Measurements from ENCODE around the gene RAB8B. TPM values are rescaled to one million over a fixed set of nuclear protein-coding genes. Genes with fewer than 3 reads are reported as not detected.

RAB8B gene
- polyA plus RNA-seq (2013, experiment 1 of 2), result 94.7 TPM
- polyA plus RNA-seq (2013, experiment 2 of 2), result 90.1 TPM

GRCh38 chr15:63188926-63189871 is at the start of gene RAB8B:
Gene RAB8B (plus strand): TSS chr15:63189606. CDS start chr15:63189625, 19 bp downstream.
- no peak within 1 kb of the TSS for H2BK120ac ChIP-seq (ENCODE audit: low read depth, low read length)
- no peaks in the 10 kb centered on the region for H3K9me3 ChIP-seq (replicated peaks in 1 of 2; ENCODE audit: control insufficient read depth in 2 of 2, insufficient read depth in 1 of 2, low read depth in 1 of 2, low read length in 2 of 2)
- no peak within 1 kb of the TSS for H2BK12ac ChIP-seq (ENCODE audit: low read length)
- H3K23ac ChIP-seq (ENCODE audit: low read depth, low read length, poor library complexity), result peak within 1 kb of the TSS; percentile 58
- no peak within 1 kb of the TSS for H4K8ac ChIP-seq (ENCODE audit: low read depth, low read length)
- WGBS, 2 donors (ENCODE audit: extremely low coverage in 2 of 2, insufficient read length in 2 of 2, insufficient replicate concordance in 1 of 2), result no CpG with 5 or more reads among the region's 77 CpGs
- DNase-seq (ENCODE audit: low spot score), result peak; percentile 98
- H4K91ac ChIP-seq (ENCODE audit: low read depth, low read length, poor library complexity), result no peak within 1 kb of the TSS
- H3K4me3 ChIP-seq (ENCODE audit: low read length in 2 of 2), result peak within 1 kb of the TSS; percentile 91 to 95
- H3K27ac ChIP-seq (replicated peaks; ENCODE audit: low read length), result peak within 1 kb of the TSS; percentile 94
- H3K9ac ChIP-seq (ENCODE audit: low read depth, low read length, poor library complexity), result peak within 1 kb of the TSS; percentile 97
- no peaks in the 10 kb centered on the region for H3K79me1 ChIP-seq (ENCODE audit: low read depth, low read length)
- peak within 1 kb of the TSS; percentile 88 for H2BK5ac ChIP-seq (ENCODE audit: low read length)
- no peaks in the 10 kb centered on the region for H3K27me3 ChIP-seq (ENCODE audit: control insufficient read depth in 3 of 3, insufficient read depth in 3 of 3, low read depth in 1 of 3, low read length in 3 of 3)
- H3K18ac ChIP-seq (ENCODE audit: low read length), result peak within 1 kb of the TSS; percentile 93
- H3K36me3 ChIP-seq (replicated peaks in 1 of 2; ENCODE audit: control insufficient read depth in 2 of 2, insufficient read depth in 2 of 2, low read length in 2 of 2), result no peaks in the 10 kb centered on the region
- H2AK5ac ChIP-seq (ENCODE audit: low read depth, low read length), result no peak within 1 kb of the TSS
- peak within 1 kb of the TSS; percentile 50 for H3K14ac ChIP-seq (ENCODE audit: low read length)
- H2BK15ac ChIP-seq (ENCODE audit: low read length), result no peak within 1 kb of the TSS
- peak within 1 kb of the TSS; percentile 95 for H2AFZ ChIP-seq (ENCODE audit: low read length)
- peak within 1 kb of the TSS; percentile 90 for H3K4me2 ChIP-seq (ENCODE audit: insufficient read depth, low read length, poor library complexity, severe bottlenecking)
- H3K4ac ChIP-seq (ENCODE audit: low read length), result no peak within 1 kb of the TSS
- peaks cover 4 to 21% of the 10 kb centered on the region in 2 donors for H3K4me1 ChIP-seq (ENCODE audit: control insufficient read depth in 2 of 2, insufficient read depth in 1 of 2, low read depth in 1 of 2, low read length in 2 of 2)

DNA sequence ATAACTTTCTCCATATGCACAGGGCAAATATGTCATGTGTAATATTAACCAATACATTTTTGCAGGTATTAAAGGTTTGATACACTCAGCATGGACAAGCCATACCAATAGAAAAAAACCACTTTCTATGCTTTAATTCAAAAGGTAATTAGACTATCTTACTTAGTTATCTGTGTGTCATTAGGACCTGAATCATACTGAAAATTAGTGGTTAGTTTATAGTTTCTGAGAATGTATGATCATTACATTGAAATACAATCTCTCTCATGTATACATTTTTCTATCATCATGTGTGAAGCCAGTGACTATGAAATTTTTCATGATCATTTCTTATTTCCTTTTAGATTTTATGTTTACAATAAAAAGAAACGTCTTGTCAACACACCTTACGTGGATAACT is 48.5 kb upstream of the RAB8B start:
- DNase-seq (ENCODE audit: low spot score), result no peak
- no peak overlapping the region for H2AK5ac ChIP-seq (ENCODE audit: low read depth, low read length)
- H3K23ac ChIP-seq (ENCODE audit: low read depth, low read length, poor library complexity), result no peak overlapping the region
- H3K4me2 ChIP-seq (ENCODE audit: insufficient read depth, low read length, poor library complexity, severe bottlenecking), result no peak overlapping the region
- H3K9ac ChIP-seq (ENCODE audit: low read depth, low read length, poor library complexity), result no peak overlapping the region
- H2BK5ac ChIP-seq (ENCODE audit: low read length), result no peak overlapping the region
- no peaks in the 10 kb centered on the region for H3K27me3 ChIP-seq (ENCODE audit: control insufficient read depth in 3 of 3, insufficient read depth in 3 of 3, low read depth in 1 of 3, low read length in 3 of 3)
- H3K9me3 ChIP-seq (replicated peaks in 1 of 2; ENCODE audit: control insufficient read depth in 2 of 2, insufficient read depth in 1 of 2, low read depth in 1 of 2, low read length in 2 of 2), result peaks cover 0 to 9% of the 10 kb centered on the region in 2 donors
- no peaks in the 10 kb centered on the region for H3K79me1 ChIP-seq (ENCODE audit: low read depth, low read length)
- no peak overlapping the region for H2BK12ac ChIP-seq (ENCODE audit: low read length)
- H3K4ac ChIP-seq (ENCODE audit: low read length), result no peak overlapping the region
- peaks cover 0 to 2% of the 10 kb centered on the region in 2 donors for H3K4me1 ChIP-seq (ENCODE audit: control insufficient read depth in 2 of 2, insufficient read depth in 1 of 2, low read depth in 1 of 2, low read length in 2 of 2)
- H3K18ac ChIP-seq (ENCODE audit: low read length), result no peak overlapping the region
- no peak overlapping the region for H4K91ac ChIP-seq (ENCODE audit: low read depth, low read length, poor library complexity)
- no peak overlapping the region for H3K14ac ChIP-seq (ENCODE audit: low read length)
- H3K36me3 ChIP-seq (replicated peaks in 1 of 2; ENCODE audit: control insufficient read depth in 2 of 2, insufficient read depth in 2 of 2, low read length in 2 of 2), result peaks cover 3 to 29% of the 10 kb centered on the region in 2 donors
- WGBS, 2 donors (ENCODE audit: extremely low coverage in 2 of 2, insufficient read length in 2 of 2, insufficient replicate concordance in 1 of 2), result no CpG with 5 or more reads among the region's 2 CpGs
- H2BK15ac ChIP-seq (ENCODE audit: low read length), result no peak overlapping the region
- no peak overlapping the region for H2BK120ac ChIP-seq (ENCODE audit: low read depth, low read length)
- no peak overlapping the region for H4K8ac ChIP-seq (ENCODE audit: low read depth, low read length)
- no peak overlapping the region for H3K27ac ChIP-seq (replicated peaks; ENCODE audit: low read length)
- H2AFZ ChIP-seq (ENCODE audit: low read length), result no peak overlapping the region
- no peak overlapping the region for H3K4me3 ChIP-seq (ENCODE audit: low read length in 2 of 2)

- H4K8ac ChIP-seq (ENCODE audit: low read depth, low read length), result no peak overlapping the region
- no peak for DNase-seq (ENCODE audit: low spot score)
- H2BK12ac ChIP-seq (ENCODE audit: low read length), result no peak overlapping the region
- no CpG with 5 or more reads among the region's 2 CpGs for WGBS, 2 donors (ENCODE audit: extremely low coverage in 2 of 2, insufficient read length in 2 of 2, insufficient replicate concordance in 1 of 2)
- H3K36me3 ChIP-seq (replicated peaks in 1 of 2; ENCODE audit: control insufficient read depth in 2 of 2, insufficient read depth in 2 of 2, low read length in 2 of 2), result peaks cover 3 to 67% of the 10 kb centered on the region in 2 donors
- no peak overlapping the region for H3K14ac ChIP-seq (ENCODE audit: low read length)
- no peak overlapping the region for H2AFZ ChIP-seq (ENCODE audit: low read length)
- peaks cover 0 to 2% of the 10 kb centered on the region in 2 donors for H3K4me1 ChIP-seq (ENCODE audit: control insufficient read depth in 2 of 2, insufficient read depth in 1 of 2, low read depth in 1 of 2, low read length in 2 of 2)
- no peak overlapping the region for H3K18ac ChIP-seq (ENCODE audit: low read length)
- peaks cover 0 to 22% of the 10 kb centered on the region in 2 donors for H3K9me3 ChIP-seq (replicated peaks in 1 of 2; ENCODE audit: control insufficient read depth in 2 of 2, insufficient read depth in 1 of 2, low read depth in 1 of 2, low read length in 2 of 2)
- no peak overlapping the region for H2BK15ac ChIP-seq (ENCODE audit: low read length)
- H3K9ac ChIP-seq (ENCODE audit: low read depth, low read length, poor library complexity), result no peak overlapping the region
- no peak overlapping the region for H3K23ac ChIP-seq (ENCODE audit: low read depth, low read length, poor library complexity)
- H2BK5ac ChIP-seq (ENCODE audit: low read length), result no peak overlapping the region
- no peak overlapping the region for H3K4me2 ChIP-seq (ENCODE audit: insufficient read depth, low read length, poor library complexity, severe bottlenecking)
- H4K91ac ChIP-seq (ENCODE audit: low read depth, low read length, poor library complexity), result no peak overlapping the region
- no peak overlapping the region for H3K27ac ChIP-seq (replicated peaks; ENCODE audit: low read length)
- H3K4me3 ChIP-seq (ENCODE audit: low read length in 2 of 2), result no peak overlapping the region
- H2AK5ac ChIP-seq (ENCODE audit: low read depth, low read length), result no peak overlapping the region
- no peaks in the 10 kb centered on the region for H3K27me3 ChIP-seq (ENCODE audit: control insufficient read depth in 3 of 3, insufficient read depth in 3 of 3, low read depth in 1 of 3, low read length in 3 of 3)
- H2BK120ac ChIP-seq (ENCODE audit: low read depth, low read length), result no peak overlapping the region
- H3K4ac ChIP-seq (ENCODE audit: low read length), result no peak overlapping the region
- no peaks in the 10 kb centered on the region for H3K79me1 ChIP-seq (ENCODE audit: low read depth, low read length)
Observed at GRCh38 chr15:63145426-63145825, 44.0 kb upstream of the RAB8B start.

- Histone ChIP-seq H3K4ac (ENCODE audit: low read length) (no peak overlapping the region), H2BK12ac (ENCODE audit: low read length) (no peak overlapping the region), H3K18ac (ENCODE audit: low read length) (no peak overlapping the region), H2AK5ac (ENCODE audit: low read depth, low read length) (no peak overlapping the region), H3K4me1 (ENCODE audit: control insufficient read depth in 2 of 2, insufficient read depth in 1 of 2, low read depth in 1 of 2, low read length in 2 of 2) (peaks cover 0 to 2% of the 10 kb centered on the region in 2 donors), H3K27ac (replicated peaks; ENCODE audit: low read length) (no peak overlapping the region), H3K9me3 (replicated peaks in 1 of 2; ENCODE audit: control insufficient read depth in 2 of 2, insufficient read depth in 1 of 2, low read depth in 1 of 2, low read length in 2 of 2) (peaks cover 0 to 25% of the 10 kb centered on the region in 2 donors), H2BK15ac (ENCODE audit: low read length) (no peak overlapping the region), H2BK120ac (ENCODE audit: low read depth, low read length) (no peak overlapping the region), H4K8ac (ENCODE audit: low read depth, low read length) (no peak overlapping the region), H4K91ac (ENCODE audit: low read depth, low read length, poor library complexity) (no peak overlapping the region), H3K27me3 (ENCODE audit: control insufficient read depth in 3 of 3, insufficient read depth in 3 of 3, low read depth in 1 of 3, low read length in 3 of 3) (no peaks in the 10 kb centered on the region), H2BK5ac (ENCODE audit: low read length) (no peak overlapping the region), H3K14ac (ENCODE audit: low read length) (no peak overlapping the region), H3K9ac (ENCODE audit: low read depth, low read length, poor library complexity) (no peak overlapping the region), H3K79me1 (ENCODE audit: low read depth, low read length) (no peaks in the 10 kb centered on the region), H3K23ac (ENCODE audit: low read depth, low read length, poor library complexity) (no peak overlapping the region), H3K4me2 (ENCODE audit: insufficient read depth, low read length, poor library complexity, severe bottlenecking) (no peak overlapping the region), H3K4me3 (ENCODE audit: low read length in 2 of 2) (no peak overlapping the region), H2AFZ (ENCODE audit: low read length) (no peak overlapping the region), H3K36me3 (replicated peaks in 1 of 2; ENCODE audit: control insufficient read depth in 2 of 2, insufficient read depth in 2 of 2, low read length in 2 of 2) (peaks cover 4 to 71% of the 10 kb centered on the region in 2 donors)
- no peak for DNase-seq (ENCODE audit: low spot score)
- WGBS, 2 donors (ENCODE audit: extremely low coverage in 2 of 2, insufficient read length in 2 of 2, insufficient replicate concordance in 1 of 2), result no CpG with 5 or more reads among the region's 3 CpGs
Observed at GRCh38 chr15:63146684-63147083, 42.7 kb upstream of the RAB8B start.

All from neuronal stem cell (in vitro differentiated cells).